Activated CD4-positive, CD25-positive, alpha-beta regulatory T cell treated with anti-CD3 and anti-CD28 coated beads, Interleukin-2, amount 50 U/mL, for 16 hours (primary cell): ENCODE data around the gene DMAC1.

Source experiments
- DNase-seq: peaks from one replicate; pipeline ENCODE4 v3.0.0-alpha.2; 2020; ENCODE audit warnings: low read depth, low spot score

DMAC1 gene

GRCh38 chr9:7799234-7799943, at the start of gene DMAC1:
TSS of gene DMAC1 (minus strand) at chr9:7799778. CDS start at chr9:7799734, 44 bp downstream.
- DNase-seq: peak; percentile 60

- no peak for DNase-seq
Measured at GRCh38 chr9:7849362-7849761, 49.8 kb upstream of the DMAC1 start.

GRCh38 chr9:7848498-7848897, 48.9 kb upstream of the DMAC1 start:
- no peak for DNase-seq

GRCh38 chr9:7844242-7844641, 44.7 kb upstream of the DMAC1 start:
- DNase-seq: no peak

GRCh38 chr9:7841831-7842230, 42.3 kb upstream of the DMAC1 start:
- no peak for DNase-seq

- no peak for DNase-seq
Measured at GRCh38 chr9:7834531-7834930, 35.0 kb upstream of the DMAC1 start.

GRCh38 chr9:7828334-7828733, 28.8 kb upstream of the DMAC1 start:
- DNase-seq: no peak

GRCh38 chr9:7827792-7828191, 28.2 kb upstream of the DMAC1 start:
- DNase-seq: no peak

GRCh38 chr9:7827056-7827455, 27.5 kb upstream of the DMAC1 start:
- no peak for DNase-seq

- DNase-seq: no peak
Measured at GRCh38 chr9:7823651-7824050, 24.1 kb upstream of the DMAC1 start.

- DNase-seq: no peak
Measured at GRCh38 chr9:7819984-7820383, 20.4 kb upstream of the DMAC1 start.

- no peak for DNase-seq
Measured at GRCh38 chr9:7816021-7816420, 16.4 kb upstream of the DMAC1 start.

- DNase-seq: no peak
Measured at GRCh38 chr9:7813030-7813429, 13.5 kb upstream of the DMAC1 start.

GRCh38 chr9:7811677-7812076, 12.1 kb upstream of the DMAC1 start:
- no peak for DNase-seq

GRCh38 chr9:7802666-7803065, 3.1 kb upstream of the DMAC1 start:
- no peak for DNase-seq

- DNase-seq: no peak
Measured at GRCh38 chr9:7799944-7800285, 337 bp upstream of the DMAC1 start.

- DNase-seq: no peak
Measured at GRCh38 chr9:7794196-7794595, 5.4 kb downstream of the DMAC1 start.

- DNase-seq: no peak
Measured at GRCh38 chr9:7791394-7791793, 8.2 kb downstream of the DMAC1 start.

GRCh38 chr9:7790819-7791182, 8.8 kb downstream of the DMAC1 start:
- DNase-seq: no peak

- DNase-seq: no peak
Measured at GRCh38 chr9:7790022-7790818, 9.4 kb downstream of the DMAC1 start.

- no peak for DNase-seq
Measured at GRCh38 chr9:7788772-7789171, 10.8 kb downstream of the DMAC1 start.

GRCh38 chr9:7785813-7786212, 13.8 kb downstream of the DMAC1 start:
- DNase-seq: no peak

- DNase-seq: no peak
Measured at GRCh38 chr9:7784472-7784871, 15.1 kb downstream of the DMAC1 start.
